Mammary epithelial cell (primary cell): ENCODE results near the gene AMDHD1.
A peak's percentile ranks its signal among the peaks of the same experiment; 100 is the strongest.

Experiments used
- EZH2 ChIP-seq: IDR thresholded peaks from 2 replicates; pipeline ENCODE4 v1.6.1; 2012; ENCODE audit warnings: low read length, inconsistent platforms, borderline replicate concordance
- TF ChIP-seq, protein P1 (sequence below), 2 donors: IDR thresholded peaks in 1 of 2; conservative IDR thresholded peaks in 1 of 2; 2 replicates each; pipeline ENCODE4 v1.5.1; 2011 to 2012; ENCODE audit warnings: inconsistent platforms in 2 of 2, low read length in 2 of 2, mild to moderate bottlenecking in 2 of 2, control low read depth in 1 of 2, low read depth in 1 of 2; ENCODE audit not compliant: insufficient read depth in 1 of 2; ENCODE audit errors: extremely low read depth in 1 of 2

DNA sequence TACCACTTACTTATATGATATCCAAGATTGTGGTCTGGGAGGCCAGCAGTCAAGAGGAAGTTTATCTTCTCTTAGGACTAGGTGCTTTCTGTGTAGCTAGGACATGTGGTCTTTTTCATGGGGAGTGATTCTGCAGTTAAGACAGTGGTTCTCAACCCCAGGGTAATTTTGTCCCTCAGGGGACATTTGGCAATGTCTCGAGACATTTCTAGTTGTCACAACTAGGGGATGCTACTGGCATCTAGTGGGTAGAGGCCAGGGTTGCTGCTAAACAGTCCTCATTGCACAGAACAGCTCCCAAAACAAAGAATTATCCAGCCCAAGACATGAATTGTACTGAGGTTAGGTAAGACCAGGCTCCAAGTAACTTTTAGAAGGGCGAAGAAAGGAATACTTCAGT is 20.0 kb downstream of the AMDHD1 start:
- TF ChIP-seq, protein P1, sequence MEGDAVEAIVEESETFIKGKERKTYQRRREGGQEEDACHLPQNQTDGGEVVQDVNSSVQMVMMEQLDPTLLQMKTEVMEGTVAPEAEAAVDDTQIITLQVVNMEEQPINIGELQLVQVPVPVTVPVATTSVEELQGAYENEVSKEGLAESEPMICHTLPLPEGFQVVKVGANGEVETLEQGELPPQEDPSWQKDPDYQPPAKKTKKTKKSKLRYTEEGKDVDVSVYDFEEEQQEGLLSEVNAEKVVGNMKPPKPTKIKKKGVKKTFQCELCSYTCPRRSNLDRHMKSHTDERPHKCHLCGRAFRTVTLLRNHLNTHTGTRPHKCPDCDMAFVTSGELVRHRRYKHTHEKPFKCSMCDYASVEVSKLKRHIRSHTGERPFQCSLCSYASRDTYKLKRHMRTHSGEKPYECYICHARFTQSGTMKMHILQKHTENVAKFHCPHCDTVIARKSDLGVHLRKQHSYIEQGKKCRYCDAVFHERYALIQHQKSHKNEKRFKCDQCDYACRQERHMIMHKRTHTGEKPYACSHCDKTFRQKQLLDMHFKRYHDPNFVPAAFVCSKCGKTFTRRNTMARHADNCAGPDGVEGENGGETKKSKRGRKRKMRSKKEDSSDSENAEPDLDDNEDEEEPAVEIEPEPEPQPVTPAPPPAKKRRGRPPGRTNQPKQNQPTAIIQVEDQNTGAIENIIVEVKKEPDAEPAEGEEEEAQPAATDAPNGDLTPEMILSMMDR (conservative IDR thresholded peaks at IDR 0.05 in 1 of 2, IDR thresholded peaks at IDR 0.05 in 1 of 2; ENCODE audit: extremely low read depth in 1 of 2, insufficient read depth in 1 of 2, low read depth in 1 of 2, low read length in 2 of 2), result peak; percentile 3 to 17
- no peak for TF ChIP-seq EZH2
